HCT116 (cell line): ENCODE results near the gene FUOM. TPM values are rescaled to one million over a fixed set of nuclear protein-coding genes. Genes with fewer than 3 reads are reported as not detected.
A peak's percentile ranks its signal among the peaks of the same experiment; 100 is the strongest.

ENCODE experiments used
- ATAC-seq: fragments of 200-7000 bp; cut with Tn5 transposase; 2 replicates; pipeline ENCODE4 v1.9.1; 2020; ENCODE audit warnings: mild to moderate bottlenecking, moderate library complexity
- BruUV-seq: library from RNA; stranded (reverse); fragments of 400-500 nt; replicated peaks from 2 replicates; lab custom pipeline; 2021; lab: Mats Ljungman, UMichigan
- CTCF ChIA-PET: fragments of 300-600 bp; sonication (Branson Sonifier 250); formaldehyde crosslinking; loops from one replicate; lab custom pipeline; 2021; ENCODE audit warnings: antibody characterized with exemption; lab: Charles Lee
- POLR2A ChIA-PET: fragments of 300-600, 350-600 bp; sonication (Branson Sonifier 250); formaldehyde crosslinking; loops from one replicate; lab custom pipeline; 2021; ENCODE audit warnings: antibody characterized with exemption; lab: Charles Lee
- RAD21 ChIA-PET, 2 experiments: fragments of 300-600 bp; sonication (Branson Sonifier 250); formaldehyde crosslinking; loops; one replicate each; lab custom pipeline; 2023; ENCODE audit warnings: low total read pairs in 2 of 2; ENCODE audit not compliant: uncharacterized antibody in 2 of 2, unreplicated experiment in 2 of 2, low non-redundant PET in 1 of 2; lab: Charles Lee
- DNase-seq: peaks from one replicate; pipeline ENCODE4 v3.0.0-alpha.2; 2010; ENCODE audit warnings: low read depth, low spot score
- H2AFZ ChIP-seq: fragments of 200-600 bp; shearing (Covaris generic), sonication (generic); 2 replicates; pipeline ENCODE4 v1.6.1; 2017; ENCODE audit warnings: low read depth, mixed run types, mixed read lengths, antibody characterized with exemption, low read length; ENCODE audit not compliant: poor library complexity, severe bottlenecking
- H3K27ac ChIP-seq: 2 replicates; pipeline ENCODE4 v1.5.1; 2012; ENCODE audit warnings: low read depth, low read length
- H3K27me3 ChIP-seq: fragments of 200-600 bp; sonication (generic); 2 replicates; pipeline ENCODE4 v1.6.1; 2016; ENCODE audit warnings: mixed run types, low read length, mixed read lengths; ENCODE audit not compliant: insufficient read depth
- H3K36me3 ChIP-seq, 2 experiments: fragments of 200-500 bp in 1 of 2; fragments of 200-600 bp in 1 of 2; sonication (Bioruptor generic) in 1 of 2; sonication (generic) in 1 of 2; 2 replicates each; pipeline versions ENCODE4 v1.5.1 to v1.6.1; 2014 to 2016; ENCODE audit warnings: low read length in 2 of 2, inconsistent platforms in 1 of 2, mixed read lengths in 1 of 2, mixed run types in 1 of 2; ENCODE audit not compliant: insufficient read depth in 2 of 2, control insufficient read depth in 1 of 2
- H3K4me1 ChIP-seq, 2 experiments: fragments of 200-600 bp in 1 of 2; sonication (generic) in 1 of 2; 2 replicates each; pipeline versions ENCODE4 v1.5.1 to v1.6.1; 2012 to 2017; ENCODE audit warnings: low read length in 2 of 2, inconsistent platforms in 1 of 2, mild to moderate bottlenecking in 1 of 2, mixed read lengths in 1 of 2, mixed run types in 1 of 2, moderate library complexity in 1 of 2; ENCODE audit not compliant: insufficient read depth in 2 of 2, control insufficient read depth in 1 of 2
- H3K4me2 ChIP-seq: fragments of 200-600 bp; sonication (generic); 2 replicates; pipeline ENCODE4 v1.6.1; 2017; ENCODE audit warnings: mixed run types, low read length, mixed read lengths
- H3K4me3 ChIP-seq, 2 experiments: fragments of 200-600 bp in 1 of 2; sonication (generic) in 1 of 2; replicated peaks in 1 of 2; 2 replicates each; pipeline ENCODE4 v1.5.1; 2011 to 2016; ENCODE audit warnings: low read length in 2 of 2, control low read depth in 1 of 2, low read depth in 1 of 2, mild to moderate bottlenecking in 1 of 2, mixed read lengths in 1 of 2, mixed run types in 1 of 2
- H3K79me2 ChIP-seq: fragments of 200-600 bp; sonication (generic); 2 replicates; pipeline ENCODE4 v1.6.1; 2017; ENCODE audit warnings: mild to moderate bottlenecking, mixed run types, low read length, moderate library complexity, mixed read lengths; ENCODE audit not compliant: insufficient read depth
- H3K9ac ChIP-seq: fragments of 200-600 bp; sonication (generic); 2 replicates; pipeline ENCODE4 v1.6.1; 2016; ENCODE audit warnings: low read length, mixed read lengths
- H3K9me2 ChIP-seq: fragments of 200-600 bp; sonication (generic), shearing (Covaris generic); 2 replicates; pipeline ENCODE4 v1.6.1; 2017; ENCODE audit warnings: mixed run types, mild to moderate bottlenecking, moderate library complexity; ENCODE audit not compliant: insufficient read depth
- H3K9me3 ChIP-seq, 2 experiments: fragments of 200-500 bp in 1 of 2; fragments of 200-600 bp in 1 of 2; sonication (Bioruptor generic) in 1 of 2; sonication (generic) in 1 of 2; 2 replicates each; pipeline ENCODE4 v1.6.1; 2014 to 2017; ENCODE audit warnings: low read length in 2 of 2, mixed read lengths in 2 of 2, inconsistent platforms in 1 of 2, low read depth in 1 of 2, mild to moderate bottlenecking in 1 of 2, mixed run types in 1 of 2, moderate library complexity in 1 of 2; ENCODE audit not compliant: control insufficient read depth in 1 of 2, insufficient read depth in 1 of 2
- H4K20me1 ChIP-seq: fragments of 200-600 bp; sonication (generic), shearing (Covaris generic); 2 replicates; pipeline ENCODE4 v1.6.1; 2017; ENCODE audit warnings: mixed run types, mild to moderate bottlenecking, moderate library complexity; ENCODE audit not compliant: insufficient read depth
- ATF3 ChIP-seq: IDR thresholded peaks from 2 replicates; pipeline ENCODE4 v1.6.1; 2012
- CBX3 ChIP-seq: IDR thresholded peaks from 2 replicates; pipeline ENCODE4 v1.6.1; 2012; ENCODE audit warnings: low read depth
- EGR1 ChIP-seq: IDR thresholded peaks from 2 replicates; pipeline ENCODE4 v1.6.1; 2012; ENCODE audit warnings: low read depth
- ELF1 ChIP-seq: IDR thresholded peaks from 2 replicates; pipeline ENCODE4 v1.6.1; 2012; ENCODE audit warnings: low read depth, borderline replicate concordance
- EZH2 ChIP-seq: fragments of 200-600 bp; sonication (generic); IDR thresholded peaks from 2 replicates; pipeline ENCODE4 v1.6.1; 2017; ENCODE audit warnings: antibody characterized with exemption, mixed run types
- EZH2phosphoT487 ChIP-seq: fragments of 200-600 bp; IDR thresholded peaks from 2 replicates; pipeline ENCODE4 v1.6.1; 2018; ENCODE audit warnings: antibody characterized with exemption, borderline replicate concordance
- FOSL1 ChIP-seq: IDR thresholded peaks from 2 replicates; pipeline ENCODE4 v1.6.1; 2012; ENCODE audit warnings: low read depth
- POLR2A ChIP-seq: IDR thresholded peaks from 2 replicates; pipeline ENCODE4 v1.7.0; 2011; ENCODE audit warnings: borderline replicate concordance; ENCODE audit not compliant: insufficient read depth, insufficient read length; ENCODE audit errors: extremely low read depth
- POLR2AphosphoS5 ChIP-seq: IDR thresholded peaks from 2 replicates; pipeline ENCODE4 v1.6.1; 2011; ENCODE audit warnings: mild to moderate bottlenecking, low read depth, low read length, moderate library complexity
- REST ChIP-seq: IDR thresholded peaks from 2 replicates; pipeline ENCODE4 v1.6.1; 2012; ENCODE audit warnings: low read depth
- SIN3A ChIP-seq: IDR thresholded peaks from 2 replicates; pipeline ENCODE4 v1.6.1; 2012; ENCODE audit warnings: low read depth
- SP1 ChIP-seq: IDR thresholded peaks from 2 replicates; pipeline ENCODE4 v1.6.1; 2012; ENCODE audit warnings: low read depth
- SRF ChIP-seq: IDR thresholded peaks from 2 replicates; pipeline ENCODE4 v1.6.1; 2012; ENCODE audit warnings: low read depth
- YY1 ChIP-seq: IDR thresholded peaks from 2 replicates; pipeline ENCODE4 v1.6.1; 2011; ENCODE audit warnings: low read length, low read depth, moderate library complexity, mild to moderate bottlenecking; ENCODE audit not compliant: insufficient replicate concordance; ENCODE audit errors: extremely low read depth
- ZBTB33 ChIP-seq: IDR thresholded peaks from 2 replicates; pipeline ENCODE4 v1.6.1; 2011; ENCODE audit warnings: mild to moderate bottlenecking, low read length, moderate library complexity; ENCODE audit not compliant: insufficient replicate concordance; ENCODE audit errors: extremely low read depth
- ZFX ChIP-seq: fragments of 450-650 bp; IDR thresholded peaks from 2 replicates; pipeline ENCODE4 v1.6.1; 2017
- ZNF274 ChIP-seq: fragments of 200-500 bp; sonication (Bioruptor generic); IDR thresholded peaks from 2 replicates; pipeline ENCODE4 v1.6.1; 2014; ENCODE audit warnings: mild to moderate bottlenecking, low read depth, low read length, inconsistent platforms
- intact Hi-C: fragments of 100-400 bp; cut with micrococcal nuclease; formaldehyde crosslinking; loops from 2 replicates; pipeline ENCODE4 v1.10.0; 2022
- total RNA-seq: library from RNA; stranded (reverse); gene quantifications from one replicate; pipeline ENCODE4 v1.2.1, GENCODE V29; 2021; ENCODE audit not compliant: unreplicated experiment

The FUOM gene
- total RNA-seq, 1 experiment from 2014 or later = 21.5 TPM

GRCh38 chr10:133356549-133357284 is 1.1 kb downstream of the FUOM start:
- no peak overlapping the region for H2AFZ ChIP-seq
- H3K9me3 ChIP-seq = no peaks in the 10 kb centered on the region
- intact Hi-C loops = no loop called here
- BruUV-seq = TSS peak; percentile 28
- H3K36me3 ChIP-seq = no peaks in the 10 kb centered on the region
- CTCF ChIA-PET = interaction anchor here (1.2 kb wide), 1 partner anchor 27 kb away, joined by 3 read pairs; no protein-coding TSS in a partner anchor
- peak overlapping the region; percentile 77 for H3K4me2 ChIP-seq
- H4K20me1 ChIP-seq = no peaks in the 10 kb centered on the region
- H3K4me3 ChIP-seq = peak overlapping the region; percentile 57 to 66
- DNase-seq (no peak), ATAC-seq (peak; percentile 3; the same call in 1 of the 2 replicates)
- POLR2A ChIA-PET = no interaction called here
- H3K9me2 ChIP-seq = no peaks in the 10 kb centered on the region
- peaks cover 6% of the 10 kb centered on the region; the same call in 1 of the 2 replicates for H3K79me2 ChIP-seq
- TF ChIP-seq SP1 (no peak), SRF (no peak), POLR2AphosphoS5 (no peak), SIN3A (no peak), EZH2phosphoT487 (no peak), POLR2A (no peak), ZBTB33 (no peak), EGR1 (no peak), ELF1 (no peak), YY1 (no peak), ZFX (no peak), REST (no peak), ATF3 (no peak), EZH2 (no peak), FOSL1 (no peak), ZNF274 (no peak), CBX3 (no peak)
- peaks cover 3 to 5% of the 10 kb centered on the region in 2 experiments; a peak in 2 of 4 replicates for H3K4me1 ChIP-seq
- H3K9ac ChIP-seq = peak overlapping the region; percentile 68
- RAD21 ChIA-PET = no interaction called here
- H3K27ac ChIP-seq = peak overlapping the region; percentile 71
- H3K27me3 ChIP-seq = no peaks in the 10 kb centered on the region
